CD4-positive, alpha-beta T cell treated with Interleukin-17A for 1 hour (primary cell): ENCODE measurements around the gene WDR1.

Experiments
- DNase-seq: peaks from one replicate; pipeline ENCODE4 v3.0.0-alpha.2; 2020

WDR1 gene

GRCh38 chr4:10113362-10114047, 3.1 kb downstream of the WDR1 start:
- no peak for DNase-seq

DNA sequence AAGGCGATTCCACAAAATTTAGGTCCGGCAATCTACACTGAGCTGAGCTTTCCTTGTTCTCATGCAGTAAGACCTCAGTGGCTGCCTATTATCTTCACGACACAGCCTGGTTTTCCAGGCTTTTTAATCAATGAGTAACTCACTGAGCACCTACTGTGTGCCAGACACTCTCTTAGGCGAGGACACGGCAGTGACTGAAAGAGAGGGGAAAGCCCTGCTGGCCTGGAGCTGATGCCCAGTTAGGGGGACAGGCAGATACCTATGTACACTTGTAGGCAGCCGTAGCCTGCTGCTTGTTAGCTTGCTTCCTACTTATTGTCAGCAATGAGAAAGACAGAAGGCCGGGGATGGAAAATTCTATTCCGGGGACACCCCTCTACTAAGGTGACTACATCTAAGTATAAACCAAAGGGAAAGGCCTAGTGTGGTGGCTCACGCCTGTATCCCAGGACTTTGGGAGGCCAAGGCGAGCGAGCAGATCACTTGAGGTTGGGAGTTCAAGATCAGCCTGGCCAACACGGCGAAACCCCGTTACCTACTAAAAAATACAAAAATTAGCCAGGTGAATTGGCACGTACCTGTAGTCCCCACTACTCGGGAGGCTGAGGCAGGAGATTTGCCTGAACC, 3.8 kb downstream of the WDR1 start:
- no peak for DNase-seq

GRCh38 chr4:10111067-10111801, 5.4 kb downstream of the WDR1 start:
- DNase-seq: no peak

GRCh38 chr4:10109995-10110670, 6.5 kb downstream of the WDR1 start:
- no peak for DNase-seq

- DNase-seq: peak; percentile 57
These were observed 7.5 kb downstream of the WDR1 start for GRCh38 chr4:10108818-10109783.

DNA sequence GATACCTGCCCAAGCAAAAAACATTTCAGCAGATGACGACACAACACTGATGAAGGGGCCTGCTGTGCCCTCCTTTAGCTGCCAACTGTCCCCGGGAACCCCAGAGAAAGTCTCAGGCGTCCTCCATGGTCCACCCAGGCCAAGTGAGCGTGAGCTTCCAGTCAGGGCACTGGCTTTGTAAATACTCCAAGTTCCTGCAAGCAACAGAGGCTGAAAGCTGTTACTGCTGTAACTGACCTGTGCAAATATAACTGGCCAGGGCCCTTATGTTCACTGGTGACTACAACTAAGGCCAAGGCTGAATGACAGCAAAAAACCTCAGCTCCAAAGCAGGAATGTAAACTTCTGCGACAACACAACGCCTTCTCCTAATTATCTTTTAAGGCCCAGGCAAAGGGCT, 8.2 kb downstream of the WDR1 start:
- DNase-seq: no peak

GRCh38 chr4:10107111-10108091, 9.2 kb downstream of the WDR1 start:
- no peak for DNase-seq

DNA sequence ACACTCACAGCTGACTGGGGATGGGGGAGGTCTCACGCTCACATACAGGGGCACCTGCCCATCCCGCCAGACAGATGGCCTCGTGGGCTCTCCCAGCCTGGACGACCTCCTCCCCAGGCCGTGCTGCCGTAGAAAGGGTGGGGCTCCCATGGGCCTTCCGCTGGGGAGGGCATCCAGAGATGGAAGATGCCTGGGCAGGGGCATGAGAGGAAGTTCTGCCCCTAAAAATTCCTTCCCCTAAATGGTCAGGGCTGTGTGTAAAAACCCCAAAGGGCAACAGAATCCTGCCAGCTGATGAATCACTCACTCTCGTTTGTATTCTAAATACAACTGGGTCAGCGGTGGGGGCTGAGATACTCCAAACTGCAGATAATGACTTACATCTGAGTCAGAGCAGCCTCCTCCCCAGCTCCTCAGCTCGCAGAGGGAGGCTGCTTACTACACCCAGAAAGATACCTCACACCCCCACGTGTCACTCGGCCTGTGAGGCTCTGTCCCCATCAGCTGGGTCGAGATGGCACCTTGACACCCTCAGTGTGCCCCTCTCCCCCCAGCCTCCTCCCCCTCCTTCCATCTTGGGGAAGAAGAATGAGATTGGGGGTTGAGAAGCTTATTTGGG, 10.1 kb downstream of the WDR1 start:
- peak; percentile 67 for DNase-seq

DNA sequence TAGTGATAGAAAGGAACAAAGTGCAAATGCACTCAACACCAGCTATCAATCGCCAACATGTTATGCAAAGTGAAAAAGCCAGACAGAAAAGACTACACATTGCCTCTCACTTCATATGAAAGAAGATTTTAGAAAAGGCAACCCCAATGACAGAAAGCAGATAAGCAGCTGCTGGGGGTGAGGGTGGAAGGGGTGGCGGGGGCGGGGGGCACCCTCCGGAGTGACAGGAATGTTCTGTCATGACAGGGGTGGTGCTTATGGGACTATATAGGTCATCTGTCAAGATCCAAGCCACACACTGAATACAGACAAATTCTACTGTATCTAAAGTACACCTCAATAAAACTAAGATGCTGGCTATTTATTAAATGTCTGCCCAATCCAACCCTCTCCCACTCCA, 10.7 kb downstream of the WDR1 start:
- DNase-seq: no peak

DNA sequence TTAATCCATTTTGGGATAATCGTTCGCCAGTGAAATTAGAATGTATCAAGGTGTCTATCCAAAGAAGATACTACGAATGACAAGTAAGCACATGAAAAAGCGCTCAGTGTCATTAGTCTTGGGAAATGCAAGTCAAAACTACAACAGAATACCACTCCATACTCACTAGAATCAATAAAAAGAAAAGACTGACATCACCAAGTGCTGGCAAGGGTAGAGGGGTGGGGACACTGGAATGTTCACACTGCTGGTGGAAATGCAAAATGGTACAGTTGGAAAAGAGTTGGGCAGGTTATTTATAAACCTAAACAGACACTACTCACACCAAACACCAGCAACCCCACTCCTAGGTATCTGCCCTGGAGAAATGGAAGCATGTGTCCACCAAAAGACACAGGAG, 11.2 kb downstream of the WDR1 start:
- DNase-seq: no peak

GRCh38 chr4:10104991-10105276, 11.7 kb downstream of the WDR1 start:
- no peak for DNase-seq

- DNase-seq: no peak
These were observed 12.2 kb downstream of the WDR1 start for GRCh38 chr4:10104211-10104990.

DNA sequence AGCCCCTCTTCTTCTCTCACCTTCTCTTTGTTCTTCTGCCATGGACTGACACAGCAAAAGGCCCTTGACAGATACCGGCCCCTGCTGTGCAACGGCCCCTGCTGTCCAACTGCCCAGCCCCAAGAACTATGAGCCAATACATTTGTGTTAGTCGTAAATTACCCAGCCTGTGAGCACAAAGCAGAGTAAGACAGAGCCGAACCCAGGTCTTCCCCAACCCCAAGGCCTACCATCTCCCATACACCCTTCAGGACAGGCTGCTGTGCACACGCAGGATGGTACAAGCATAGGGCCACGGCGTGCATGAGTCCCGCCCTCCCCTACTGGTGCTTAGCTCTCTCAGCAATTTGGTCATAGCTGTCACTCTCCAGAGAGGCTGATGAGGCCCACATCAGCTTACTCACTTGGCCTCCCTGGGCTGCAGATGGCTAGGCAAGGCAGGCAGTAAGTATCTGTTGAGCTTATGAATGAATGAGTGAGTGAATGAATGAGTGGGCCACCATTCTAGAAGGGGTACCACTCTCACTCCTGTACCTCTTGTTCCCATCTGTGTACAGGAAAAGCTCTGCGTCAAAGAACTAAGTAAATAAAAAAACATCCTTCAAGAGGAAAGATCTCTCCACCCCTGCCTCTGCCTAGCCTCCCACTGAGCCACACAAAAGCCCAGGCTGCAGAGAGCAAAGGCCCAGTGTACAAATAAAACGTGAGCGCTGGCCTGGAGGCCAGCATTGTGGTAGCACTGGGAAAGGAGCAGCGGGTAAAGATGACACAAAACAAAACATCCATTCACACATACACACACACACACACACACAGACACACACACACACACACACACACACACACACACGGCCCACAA, 13.9 kb downstream of the WDR1 start:
- no peak for DNase-seq

- no peak for DNase-seq
These were observed 14.7 kb downstream of the WDR1 start for GRCh38 chr4:10101671-10102473.

GRCh38 chr4:10100734-10101216, 15.8 kb downstream of the WDR1 start:
- peak; percentile 41 for DNase-seq

DNA sequence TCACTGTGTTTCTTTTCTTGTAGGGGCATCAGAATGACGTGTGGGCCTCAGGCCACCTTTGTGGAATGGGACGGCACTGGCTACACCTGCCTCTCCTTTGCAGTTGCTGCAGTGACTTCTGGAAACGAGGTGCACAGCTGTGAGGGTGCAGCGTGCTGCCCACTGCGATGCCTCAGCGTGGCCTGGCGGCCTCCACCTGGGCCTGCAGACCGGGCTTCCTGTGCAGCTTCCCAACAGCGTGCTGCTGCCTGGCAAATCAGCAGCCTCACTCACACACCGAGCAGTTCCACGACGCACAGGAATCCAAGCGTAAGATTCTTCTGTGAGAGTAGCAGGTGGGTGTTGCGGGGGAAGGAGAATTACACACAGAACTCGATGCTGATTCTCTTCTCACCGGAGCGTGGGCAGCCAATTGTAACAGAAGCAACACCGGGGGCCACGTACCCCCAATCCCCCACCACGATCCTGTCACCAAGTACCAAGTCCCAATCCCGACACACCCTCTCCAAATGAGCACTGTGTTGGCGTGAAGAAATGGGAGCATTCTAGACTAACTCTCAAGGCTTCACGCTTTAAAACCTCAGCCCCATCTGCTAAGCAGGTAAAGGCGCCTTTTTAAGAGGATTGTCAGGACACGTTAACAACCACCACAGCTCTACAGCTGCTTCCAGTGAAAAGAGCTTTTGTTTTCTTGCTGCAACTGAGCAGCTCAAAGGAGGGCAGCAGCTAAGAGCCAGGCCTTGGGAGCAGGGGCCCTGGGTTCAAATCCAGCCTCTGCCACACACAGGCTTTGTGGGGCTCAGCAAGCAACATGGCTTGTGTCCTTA, 16.9 kb downstream of the WDR1 start:
- DNase-seq: peak; percentile 45

- no peak for DNase-seq
These were observed 17.8 kb downstream of the WDR1 start for GRCh38 chr4:10098780-10099160.
